ENCODE results near the gene METTL6.

The METTL6 gene

DNA sequence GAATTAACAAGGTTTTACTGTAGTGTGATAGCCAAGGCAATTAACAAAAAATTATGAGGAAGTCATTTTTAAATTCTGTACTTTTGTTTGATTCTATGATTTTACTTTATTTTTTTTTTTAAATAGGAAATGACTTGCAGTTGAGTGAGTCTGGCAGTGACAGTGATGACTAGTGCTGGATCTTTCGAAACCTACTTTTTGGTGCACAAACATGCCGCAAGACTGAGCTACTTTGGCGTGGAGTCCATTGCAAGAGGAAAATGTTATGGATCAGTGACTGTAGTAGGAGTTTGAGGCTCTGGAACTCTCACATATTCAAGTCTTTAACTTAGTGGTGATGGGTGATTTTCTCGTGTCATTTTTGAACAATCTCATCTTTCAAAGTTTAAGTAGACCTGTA, 11.6 kb upstream of the METTL6 start:
- TF ChIP-seq SPI1 (IDR thresholded peaks at IDR 0.05; ENCODE audit: borderline replicate concordance, low read depth) = no peak
- no peak for TF ChIP-seq POLR2AphosphoS5 (IDR thresholded peaks at IDR 0.05; ENCODE audit: low read depth)
- TF ChIP-seq GABPA (IDR thresholded peaks at IDR 0.05; ENCODE audit: low read depth) = no peak
- TF ChIP-seq, protein P1, sequence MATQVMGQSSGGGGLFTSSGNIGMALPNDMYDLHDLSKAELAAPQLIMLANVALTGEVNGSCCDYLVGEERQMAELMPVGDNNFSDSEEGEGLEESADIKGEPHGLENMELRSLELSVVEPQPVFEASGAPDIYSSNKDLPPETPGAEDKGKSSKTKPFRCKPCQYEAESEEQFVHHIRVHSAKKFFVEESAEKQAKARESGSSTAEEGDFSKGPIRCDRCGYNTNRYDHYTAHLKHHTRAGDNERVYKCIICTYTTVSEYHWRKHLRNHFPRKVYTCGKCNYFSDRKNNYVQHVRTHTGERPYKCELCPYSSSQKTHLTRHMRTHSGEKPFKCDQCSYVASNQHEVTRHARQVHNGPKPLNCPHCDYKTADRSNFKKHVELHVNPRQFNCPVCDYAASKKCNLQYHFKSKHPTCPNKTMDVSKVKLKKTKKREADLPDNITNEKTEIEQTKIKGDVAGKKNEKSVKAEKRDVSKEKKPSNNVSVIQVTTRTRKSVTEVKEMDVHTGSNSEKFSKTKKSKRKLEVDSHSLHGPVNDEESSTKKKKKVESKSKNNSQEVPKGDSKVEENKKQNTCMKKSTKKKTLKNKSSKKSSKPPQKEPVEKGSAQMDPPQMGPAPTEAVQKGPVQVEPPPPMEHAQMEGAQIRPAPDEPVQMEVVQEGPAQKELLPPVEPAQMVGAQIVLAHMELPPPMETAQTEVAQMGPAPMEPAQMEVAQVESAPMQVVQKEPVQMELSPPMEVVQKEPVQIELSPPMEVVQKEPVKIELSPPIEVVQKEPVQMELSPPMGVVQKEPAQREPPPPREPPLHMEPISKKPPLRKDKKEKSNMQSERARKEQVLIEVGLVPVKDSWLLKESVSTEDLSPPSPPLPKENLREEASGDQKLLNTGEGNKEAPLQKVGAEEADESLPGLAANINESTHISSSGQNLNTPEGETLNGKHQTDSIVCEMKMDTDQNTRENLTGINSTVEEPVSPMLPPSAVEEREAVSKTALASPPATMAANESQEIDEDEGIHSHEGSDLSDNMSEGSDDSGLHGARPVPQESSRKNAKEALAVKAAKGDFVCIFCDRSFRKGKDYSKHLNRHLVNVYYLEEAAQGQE (IDR thresholded peaks at IDR 0.05; ENCODE audit: insufficient replicate concordance, low read depth) = no peak
- TF ChIP-seq CTCF (IDR thresholded peaks at IDR 0.05; ENCODE audit: insufficient read depth, low read length) = no peak
- H3K4me3 ChIP-seq (replicated peaks; ENCODE audit: insufficient read depth, low read length) = no peak overlapping the region
- H3K27ac ChIP-seq (replicated peaks) = no peak overlapping the region; the same call in 1 of the 2 replicates
- no peaks in the 10 kb centered on the region for H3K27me3 ChIP-seq (ENCODE audit: insufficient read depth, poor library complexity, severe bottlenecking)
- DNase-seq (ENCODE audit: low read depth in 1 of 2, low spot score in 1 of 2) = peak in 1 of 2 experiments; percentile 37

DNA sequence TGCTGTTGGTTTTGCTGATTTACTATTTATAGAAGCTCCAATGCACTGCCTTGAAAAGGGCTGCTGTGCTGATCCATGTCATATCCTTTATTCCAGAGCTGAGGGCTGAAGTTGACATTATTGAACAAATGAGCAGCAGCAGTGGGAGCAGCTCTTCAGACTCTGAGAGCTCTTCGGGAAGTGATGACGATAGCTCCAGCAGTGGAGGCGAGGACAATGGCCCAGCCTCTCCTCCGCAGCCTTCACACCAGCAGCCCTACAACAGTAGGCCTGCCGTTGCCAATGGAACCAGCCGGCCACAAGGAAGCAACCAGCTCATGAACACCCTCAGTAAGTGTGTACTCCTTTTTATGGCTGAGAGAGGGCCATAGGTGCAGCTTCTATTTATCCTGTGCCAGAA, 8.9 kb upstream of the METTL6 start:
- Histone ChIP-seq H3K4me3 (replicated peaks; ENCODE audit: insufficient read depth, low read length) (no peak overlapping the region), H3K27ac (replicated peaks) (no peak overlapping the region), H3K27me3 (ENCODE audit: insufficient read depth, poor library complexity, severe bottlenecking) (no peaks in the 10 kb centered on the region)
- TF ChIP-seq CTCF (IDR thresholded peaks at IDR 0.05; ENCODE audit: insufficient read depth, low read length) (no peak), POLR2AphosphoS5 (IDR thresholded peaks at IDR 0.05; ENCODE audit: low read depth) (no peak), SPI1 (IDR thresholded peaks at IDR 0.05; ENCODE audit: borderline replicate concordance, low read depth) (no peak), GABPA (IDR thresholded peaks at IDR 0.05; ENCODE audit: low read depth) (no peak)
- TF ChIP-seq, protein P1 (IDR thresholded peaks at IDR 0.05; ENCODE audit: insufficient replicate concordance, low read depth) = no peak
- no peak for DNase-seq (ENCODE audit: low read depth in 1 of 2, low spot score in 1 of 2)

DNA sequence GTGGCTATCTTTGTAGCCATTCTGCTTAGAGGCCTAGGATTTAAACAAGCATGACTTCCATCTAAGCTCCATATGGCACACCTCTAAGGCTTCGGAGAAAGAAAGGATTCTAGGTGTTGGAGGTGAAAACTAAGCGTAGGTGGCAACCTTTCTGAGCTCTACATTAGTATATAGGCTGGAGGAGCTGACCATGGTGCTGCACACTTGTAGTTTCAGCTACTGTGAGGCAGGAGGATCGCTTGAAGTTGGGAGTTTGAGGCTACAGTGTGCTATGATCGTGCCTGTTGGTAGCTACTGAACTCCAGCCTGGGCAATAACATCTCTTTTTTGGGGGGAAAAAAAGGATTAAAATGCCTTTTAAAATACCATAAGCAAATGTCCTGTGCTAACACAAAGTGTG, 7.4 kb upstream of the METTL6 start:
- no peaks in the 10 kb centered on the region for H3K27me3 ChIP-seq (ENCODE audit: insufficient read depth, poor library complexity, severe bottlenecking)
- no peak overlapping the region for H3K4me3 ChIP-seq (replicated peaks; ENCODE audit: insufficient read depth, low read length)
- TF ChIP-seq CTCF (IDR thresholded peaks at IDR 0.05; ENCODE audit: insufficient read depth, low read length) (no peak), SPI1 (IDR thresholded peaks at IDR 0.05; ENCODE audit: borderline replicate concordance, low read depth) (no peak)
- TF ChIP-seq, protein P1 (IDR thresholded peaks at IDR 0.05; ENCODE audit: insufficient replicate concordance, low read depth) = peak; percentile 90
- no peak for DNase-seq (ENCODE audit: low read depth in 1 of 2, low spot score in 1 of 2)
- no peak overlapping the region for H3K27ac ChIP-seq (replicated peaks)

Data from HL-60 (cell line).